A549 (cell line): ENCODE results near the gene SHROOM2. TPM values are rescaled to one million over a fixed set of nuclear protein-coding genes. Genes with fewer than 3 reads are reported as not detected.

ENCODE experiments used
- ATAC-seq, 2 experiments: fragments of 200-7000 bp in 1 of 2; fragments of >200 bp in 1 of 2; cut with Nextera tagmentation in 1 of 2; cut with Tn5 transposase in 1 of 2; 3 replicates each; pipeline versions ENCODE4 v1.8.0 to v1.9.1; 2018 to 2020; ENCODE audit warnings: mild to moderate bottlenecking in 1 of 2, moderate library complexity in 1 of 2
- CTCF ChIA-PET: fragments of 300-600 bp; sonication (Branson Sonifier 250); formaldehyde crosslinking; extraction: SDS; loops from one replicate; lab custom pipeline; 2021; ENCODE audit warnings: antibody characterized with exemption, inconsistent platforms; lab: Yijun Ruan, JAX
- POLR2A ChIA-PET: fragments of 350-600 bp; formaldehyde crosslinking; extraction: SDS; loops from one replicate; lab custom pipeline; 2021; ENCODE audit warnings: antibody characterized with exemption, inconsistent platforms; lab: Yijun Ruan, JAX
- DNase-seq, 2 experiments: peaks; one replicate each; pipeline versions ENCODE4 v3.0.0 to v3.0.0-alpha.2; 2011 to 2016; ENCODE audit warnings: low read depth in 1 of 2, low spot score in 1 of 2
- FAIRE-seq: peaks from 2 replicates; lab custom pipeline; 2011; peaks lifted over from hg19 to GRCh38; lab: Jason Lieb, UNC
- H3K27ac ChIP-seq, 2 experiments: fragments of >200 bp; sonication (Bioruptor Twin); formaldehyde crosslinking; 3 replicates each; pipeline ENCODE4 v1.5.1; 2016 to 2017
- H3K4me1 ChIP-seq: fragments of >200 bp; sonication (Bioruptor Twin); formaldehyde crosslinking; 3 replicates; pipeline ENCODE4 v1.6.1; 2016
- H3K4me2 ChIP-seq: fragments of >200 bp; sonication (Bioruptor Twin); formaldehyde crosslinking; 3 replicates; pipeline ENCODE4 v1.6.1; 2016
- H3K4me3 ChIP-seq: fragments of >200 bp; sonication (Bioruptor Twin); formaldehyde crosslinking; 3 replicates; pipeline ENCODE4 v1.5.1; 2016
- H3K9me3 ChIP-seq: fragments of >200 bp; sonication (Bioruptor Twin); formaldehyde crosslinking; 3 replicates; pipeline ENCODE4 v1.6.1; 2016
- BCL3 ChIP-seq: fragments of >200 bp; sonication (Bioruptor Twin); formaldehyde crosslinking; IDR thresholded peaks from 3 replicates; pipeline ENCODE4 v1.6.1; 2016
- CBX2 ChIP-seq: fragments of 200-600 bp; sonication (generic); IDR thresholded peaks from 2 replicates; pipeline ENCODE4 v1.6.1; 2016; ENCODE audit warnings: low read depth, mild to moderate bottlenecking, borderline replicate concordance
- CEBPB ChIP-seq, 2 experiments: fragments of >200 bp in 1 of 2; sonication (Bioruptor Twin) in 1 of 2; formaldehyde crosslinking in 1 of 2; IDR thresholded peaks; 2 replicates each; pipeline ENCODE4 v1.6.1; 2012 to 2016
- CTCF ChIP-seq: fragments of >200 bp; sonication (Bioruptor Twin); formaldehyde crosslinking; IDR thresholded peaks from 3 replicates; pipeline ENCODE4 v1.5.1; 2016
- E2F6 ChIP-seq: IDR thresholded peaks from 2 replicates; pipeline ENCODE4 v1.6.1; 2012; ENCODE audit warnings: low read depth, borderline replicate concordance
- EHF ChIP-seq: fragments of 250-450 bp; sonication (Bioruptor Pico); IDR thresholded peaks from 2 replicates; pipeline ENCODE4 v1.5.0; 2020; ENCODE audit warnings: mild to moderate bottlenecking
- EHMT2 ChIP-seq: fragments of 200-600 bp; sonication (generic); IDR thresholded peaks from 2 replicates; pipeline ENCODE4 v1.6.1; 2016; ENCODE audit warnings: antibody characterized with exemption, low read depth, mild to moderate bottlenecking, moderate library complexity
- ESRRA ChIP-seq: fragments of 150-350 bp; IDR thresholded peaks from 2 replicates; pipeline ENCODE4 v1.6.1; 2014; ENCODE audit warnings: mild to moderate bottlenecking, low read length, borderline replicate concordance
- FOSL2 ChIP-seq, 2 experiments: fragments of 450-650 bp in 1 of 2; fragments of >200 bp in 1 of 2; sonication (Bioruptor Twin) in 1 of 2; formaldehyde crosslinking; IDR thresholded peaks; 2 replicates each; pipeline versions ENCODE4 v1.5.0 to v1.6.1; 2016 to 2020; ENCODE audit warnings: mild to moderate bottlenecking in 1 of 2, moderate library complexity in 1 of 2
- HDAC2 ChIP-seq: fragments of 200-600 bp; sonication (generic); IDR thresholded peaks from 2 replicates; pipeline ENCODE4 v1.6.1; 2016
- HES2 ChIP-seq: fragments of >200 bp; sonication (Bioruptor Twin); formaldehyde crosslinking; IDR thresholded peaks from 2 replicates; pipeline ENCODE4 v1.6.1; 2016
- HEYL ChIP-seq: fragments of 250-450 bp; sonication (Bioruptor Pico); IDR thresholded peaks from 2 replicates; pipeline ENCODE4 v1.8.0; 2021; ENCODE audit warnings: mild to moderate bottlenecking, moderate library complexity
- HOXB5 ChIP-seq: fragments of 250-450 bp; sonication (Bioruptor Pico); IDR thresholded peaks from 2 replicates; pipeline ENCODE4 v1.5.0; 2020; ENCODE audit warnings: mild to moderate bottlenecking, moderate library complexity
- JUNB ChIP-seq: fragments of >200 bp; sonication (Bioruptor Twin); formaldehyde crosslinking; IDR thresholded peaks from 2 replicates; pipeline ENCODE4 v1.6.1; 2016
- MAFK ChIP-seq: fragments of 450-650 bp; IDR thresholded peaks from 2 replicates; pipeline ENCODE4 v1.6.1; 2014; ENCODE audit not compliant: partially characterized antibody
- MYC ChIP-seq: IDR thresholded peaks from 2 replicates; pipeline ENCODE4 v1.6.1; 2012; ENCODE audit warnings: mild to moderate bottlenecking, inconsistent platforms, low read length, improper control_type of control experiment, borderline replicate concordance
- NR3C1 ChIP-seq: fragments of >200 bp; sonication (Bioruptor Twin); formaldehyde crosslinking; IDR thresholded peaks from 3 replicates; pipeline ENCODE4 v1.6.1; 2017
- PBX3 ChIP-seq: IDR thresholded peaks from 2 replicates; pipeline ENCODE4 v1.6.1; 2012
- PHF8 ChIP-seq: fragments of 200-600 bp; sonication (generic); IDR thresholded peaks from 2 replicates; pipeline ENCODE4 v1.6.1; 2016; ENCODE audit warnings: low read depth, mild to moderate bottlenecking, antibody characterized with exemption, moderate library complexity, borderline replicate concordance
- POLR2AphosphoS2 ChIP-seq: conservative IDR thresholded peaks from 2 replicates; pipeline ENCODE4 v1.6.1; 2012; ENCODE audit warnings: low read length, improper control_type of control experiment, inconsistent platforms
- RAD21 ChIP-seq, 2 experiments: fragments of >200 bp in 1 of 2; sonication (Bioruptor Twin) in 1 of 2; formaldehyde crosslinking in 1 of 2; IDR thresholded peaks in 1 of 2; conservative IDR thresholded peaks in 1 of 2; 2 replicates in 1 of 2; 3 replicates in 1 of 2; pipeline ENCODE4 v1.6.1; 2012 to 2018; ENCODE audit warnings: inconsistent platforms in 1 of 2
- REST ChIP-seq: fragments of 200-600 bp; sonication (generic); IDR thresholded peaks from 2 replicates; pipeline ENCODE4 v1.6.1; 2016; ENCODE audit warnings: antibody characterized with exemption, mild to moderate bottlenecking, moderate library complexity
- SMC3 ChIP-seq: fragments of >200 bp; sonication (Bioruptor Twin); formaldehyde crosslinking; IDR thresholded peaks from 3 replicates; pipeline ENCODE4 v1.6.1; 2018; ENCODE audit warnings: inconsistent platforms
- USF2 ChIP-seq: fragments of 450-650 bp; IDR thresholded peaks from 2 replicates; pipeline ENCODE4 v1.6.1; 2014; ENCODE audit warnings: antibody characterized with exemption
- ZNF302 ChIP-seq: fragments of 250-450 bp; sonication (Bioruptor Pico); IDR thresholded peaks from 2 replicates; pipeline ENCODE4 v1.9.0; 2021; ENCODE audit warnings: inconsistent platforms, mild to moderate bottlenecking, moderate library complexity
- ZSCAN20 ChIP-seq: fragments of 250-450 bp; sonication (Bioruptor Pico); IDR thresholded peaks from 2 replicates; pipeline ENCODE4 v1.8.0; 2022; ENCODE audit warnings: mild to moderate bottlenecking, moderate library complexity
- WGBS: methylation state at CpG from one replicate; pipeline ENCODE4 v1.1.6; 2017; ENCODE audit errors: missing lambda C conversion rate; 5-methylcytosine and 5-hydroxymethylcytosine counted together
- polyA plus RNA-seq, 4 experiments: library from polyadenylated mRNA; depleted of rRNA in 3 of 4; stranded (reverse); fragments of >200 nt; fragmentation: RNase III in 1 of 4; extraction: RNeasy Plus Mini Kit Qiagen cat#74134 plus additional on column Dnase treatment in 1 of 4; gene quantifications; 2 replicates in 3 of 4; 3 replicates in 1 of 4; pipeline ENCODE4 v1.2.3, GENCODE V29; 2011 to 2017

SHROOM2 gene
- polyA plus RNA-seq, 2 of the 4 experiments (the other 2 are of a cell fraction), result 0.12 to 0.27 TPM

- Histone ChIP-seq H3K27ac (no peak overlapping the region), H3K4me2 (peak overlapping the region; percentile 55), H3K4me3 (no peak overlapping the region), H3K4me1 (0 out of 3 replicates have a peak, but pooled peaks cover 4% of the 10 kb centered on the region)
- DNase-seq, result peak; percentile 44 to 58
- FAIRE-seq, result peak; percentile 43
- peak; percentile 76 to 91; a peak in 5 of 6 replicates for ATAC-seq
- 5% methylated on average over 9 of the region's 9 CpGs for WGBS
- CTCF ChIA-PET, result interaction anchor here (0.5 to 1.4 kb wide), 4 partner anchors 9 to 335 kb away, joined by 3 to 4 read pairs (median 3); no protein-coding TSS in a partner anchor
- POLR2A ChIA-PET, result no interaction called here
- TF ChIP-seq PBX3 (no peak), ZSCAN20 (CRISPR knock-in tag) (no peak), REST (no peak), JUNB (no peak), NR3C1 (no peak), SMC3 (0 out of 3 replicates have a peak, but pooled peaks have one; percentile 29), CTCF (peak; percentile 37), E2F6 (no peak), RAD21 (conservative IDR thresholded peaks at IDR 0.05 in 1 of 2, IDR thresholded peaks at IDR 0.05 in 1 of 2) (peak; percentile 24 to 54; a peak in 3 of 5 replicates)
- TF ChIP-seq, all 56 proteins: peak for 3
- peaks cover 5% of the 10 kb centered on the region; the same call in 1 of the 3 replicates for H3K9me3 ChIP-seq
Observed at GRCh38 chrX:9873952-9874351, 87.7 kb downstream of the SHROOM2 start.

GRCh38 chrX:9874483-9874882 is 88.3 kb downstream of the SHROOM2 start:
- Histone ChIP-seq H3K4me1 (0 out of 3 replicates have a peak, but pooled peaks cover 4% of the 10 kb centered on the region), H3K4me2 (peak overlapping the region; percentile 55), H3K27ac (no peak overlapping the region), H3K9me3 (peaks cover 5% of the 10 kb centered on the region; the same call in 1 of the 3 replicates), H3K4me3 (no peak overlapping the region)
- ATAC-seq (no peak), DNase-seq (no peak), FAIRE-seq (no peak)
- WGBS, result 34% methylated on average over 6 of the region's 6 CpGs
- CTCF ChIA-PET, result interaction anchor here (0.5 to 1.7 kb wide), 5 partner anchors 9 to 335 kb away, joined by 3 to 6 read pairs (median 3); no protein-coding TSS in a partner anchor
- TF ChIP-seq BCL3 (no peak), HOXB5 (CRISPR knock-in tag) (no peak), PHF8 (no peak), CEBPB (IDR thresholded peaks at IDR 0.05) (no peak), FOSL2 (IDR thresholded peaks at IDR 0.05) (no peak), FOSL2 (CRISPR knock-in tag; IDR thresholded peaks at IDR 0.05) (no peak), ZNF302 (no peak), EHF (no peak), MAFK (no peak), EHMT2 (no peak), RAD21 (conservative IDR thresholded peaks at IDR 0.05 in 1 of 2, IDR thresholded peaks at IDR 0.05 in 1 of 2) (no peak), MYC (no peak), JUNB (no peak), HEYL (CRISPR knock-in tag) (no peak), USF2 (no peak), CBX2 (no peak), NR3C1 (no peak), HES2 (no peak), POLR2AphosphoS2 (no peak), ESRRA (no peak), HDAC2 (no peak)
- POLR2A ChIA-PET, result no interaction called here
